Activated effector memory CD4-positive, alpha-beta T cell treated with anti-CD3 and anti-CD28 coated beads, Interleukin-2, amount 50 U/mL, for 16 hours (primary cell): ENCODE data around the gene SAMD11.

Experiments
- DNase-seq: peaks from one replicate; pipeline ENCODE4 v3.0.0-alpha.2; 2020

SAMD11 gene

DNA sequence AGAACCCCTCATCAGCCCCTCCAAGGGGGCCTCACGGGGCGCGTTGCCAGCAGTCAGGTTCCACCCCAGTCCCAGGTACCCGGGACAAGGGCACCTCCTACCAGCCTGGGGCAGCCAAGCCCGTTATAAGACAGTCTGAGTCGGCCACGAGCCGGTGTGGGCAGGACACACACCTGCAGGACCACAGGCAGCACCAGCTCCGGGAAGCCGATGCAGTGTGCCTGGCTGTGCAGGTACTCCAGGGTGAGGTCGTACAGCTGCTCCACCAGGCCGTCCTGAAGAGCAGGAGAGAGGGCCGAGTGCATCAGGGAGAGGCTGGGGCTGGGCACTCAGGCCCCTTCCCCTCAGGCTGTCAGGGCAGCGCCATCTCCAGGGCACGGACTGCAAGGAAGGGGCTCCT lies 24.2 kb downstream of the SAMD11 start:
- DNase-seq: no peak

DNA sequence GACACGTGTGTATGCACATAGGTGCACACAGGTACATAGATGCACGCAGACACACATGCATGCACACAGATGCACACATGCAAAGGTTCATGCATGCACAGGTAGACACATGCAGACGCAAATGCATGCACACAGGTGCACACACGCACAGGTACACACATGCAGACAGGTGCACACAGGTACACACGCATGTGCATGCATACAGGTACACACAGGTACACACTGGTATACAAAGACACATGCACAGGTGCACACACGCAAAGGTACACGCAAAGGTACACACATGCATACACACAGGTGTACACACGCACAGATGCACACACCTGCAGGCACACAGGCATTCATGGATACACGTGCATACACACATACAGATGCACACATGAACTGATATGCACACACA lies 26.5 kb downstream of the SAMD11 start:
- no peak for DNase-seq

GRCh38 chr1:950881-951280 lies 27.2 kb downstream of the SAMD11 start:
- no peak for DNase-seq

DNA sequence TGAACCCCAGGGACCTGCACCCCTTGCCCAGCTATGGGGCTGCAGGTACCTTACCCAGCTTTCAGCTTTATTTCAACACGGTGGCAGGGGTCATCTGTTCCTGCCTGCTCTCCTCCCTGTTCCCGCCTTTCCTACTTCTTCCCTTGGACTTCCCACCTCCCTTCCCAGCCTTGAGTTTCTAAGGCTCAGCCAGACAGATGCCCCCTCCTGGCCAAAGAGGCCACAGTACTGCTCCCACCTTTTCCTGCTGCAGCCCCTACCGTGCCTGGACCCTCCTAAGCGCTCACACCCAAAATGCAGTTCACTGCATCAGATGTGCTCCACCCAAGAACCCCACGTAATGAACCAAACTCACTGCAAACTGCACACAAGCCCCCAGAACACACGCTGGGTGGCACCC lies 27.6 kb downstream of the SAMD11 start:
- no peak for DNase-seq

- no peak for DNase-seq
Observed at GRCh38 chr1:952201-952600, 28.5 kb downstream of the SAMD11 start.

- DNase-seq: no peak
Observed at GRCh38 chr1:952603-953002, 28.9 kb downstream of the SAMD11 start.

DNA sequence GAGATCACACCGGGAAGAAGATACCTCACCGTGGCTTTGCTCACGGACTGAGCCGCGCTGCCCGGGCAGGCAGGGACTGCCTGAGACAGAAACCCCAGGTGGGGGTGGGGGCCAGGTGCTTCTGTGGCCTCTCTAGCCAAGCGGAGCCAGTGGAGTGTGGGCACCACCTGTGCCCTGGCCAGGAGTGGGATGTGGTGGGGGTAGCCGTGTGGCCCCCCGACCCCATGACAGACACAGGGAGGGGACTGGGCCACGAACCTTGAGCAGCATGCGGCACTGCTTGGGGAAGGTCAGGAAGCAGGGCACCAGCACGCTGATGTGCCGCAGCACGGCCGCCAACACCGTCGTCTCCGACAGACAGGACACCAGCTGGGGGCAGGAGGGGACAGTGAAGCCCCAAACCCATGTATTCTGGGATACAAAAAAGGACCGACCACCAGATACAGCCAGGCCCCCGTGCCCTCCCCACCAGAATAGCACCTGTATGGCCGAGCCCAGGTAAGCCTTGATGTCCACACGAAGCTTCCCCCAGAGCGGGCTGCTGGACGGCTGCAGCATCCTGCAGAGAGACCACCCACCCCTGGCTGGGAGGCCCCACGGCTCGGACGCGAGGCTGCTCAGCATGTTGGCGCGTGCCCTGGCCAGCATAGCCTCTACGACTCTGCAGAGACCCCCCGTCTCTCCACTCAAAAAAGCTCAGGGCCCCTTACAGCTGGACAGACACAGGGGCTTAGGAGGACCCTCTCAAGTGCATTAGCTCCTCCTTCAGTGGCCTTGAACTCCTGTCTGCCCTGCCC lies 30.0 kb downstream of the SAMD11 start:
- no peak for DNase-seq

GRCh38 chr1:954927-955326 lies 31.2 kb downstream of the SAMD11 start:
- DNase-seq: no peak

DNA sequence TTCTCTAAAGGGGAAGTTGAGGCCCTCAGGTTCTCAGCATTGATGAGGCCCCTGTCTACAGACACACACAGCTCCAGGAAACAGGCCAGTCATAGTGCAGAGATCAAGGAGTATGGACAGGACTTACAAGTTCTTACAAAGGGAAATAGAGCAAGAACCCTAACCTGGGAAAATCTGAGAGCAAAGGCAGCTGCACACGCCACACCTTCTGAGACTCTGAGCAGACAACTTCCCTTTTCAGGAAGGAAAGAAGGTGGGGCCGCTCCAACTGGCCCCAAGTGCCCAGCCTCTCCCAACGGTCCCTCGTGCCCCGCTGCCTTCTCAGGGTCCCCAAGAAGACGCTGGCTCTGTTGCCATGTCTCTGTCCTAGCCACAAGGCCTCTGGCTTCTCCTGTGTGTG lies 31.8 kb downstream of the SAMD11 start:
- no peak for DNase-seq

- DNase-seq: no peak
Observed at GRCh38 chr1:956636-957035, 32.9 kb downstream of the SAMD11 start.

DNA sequence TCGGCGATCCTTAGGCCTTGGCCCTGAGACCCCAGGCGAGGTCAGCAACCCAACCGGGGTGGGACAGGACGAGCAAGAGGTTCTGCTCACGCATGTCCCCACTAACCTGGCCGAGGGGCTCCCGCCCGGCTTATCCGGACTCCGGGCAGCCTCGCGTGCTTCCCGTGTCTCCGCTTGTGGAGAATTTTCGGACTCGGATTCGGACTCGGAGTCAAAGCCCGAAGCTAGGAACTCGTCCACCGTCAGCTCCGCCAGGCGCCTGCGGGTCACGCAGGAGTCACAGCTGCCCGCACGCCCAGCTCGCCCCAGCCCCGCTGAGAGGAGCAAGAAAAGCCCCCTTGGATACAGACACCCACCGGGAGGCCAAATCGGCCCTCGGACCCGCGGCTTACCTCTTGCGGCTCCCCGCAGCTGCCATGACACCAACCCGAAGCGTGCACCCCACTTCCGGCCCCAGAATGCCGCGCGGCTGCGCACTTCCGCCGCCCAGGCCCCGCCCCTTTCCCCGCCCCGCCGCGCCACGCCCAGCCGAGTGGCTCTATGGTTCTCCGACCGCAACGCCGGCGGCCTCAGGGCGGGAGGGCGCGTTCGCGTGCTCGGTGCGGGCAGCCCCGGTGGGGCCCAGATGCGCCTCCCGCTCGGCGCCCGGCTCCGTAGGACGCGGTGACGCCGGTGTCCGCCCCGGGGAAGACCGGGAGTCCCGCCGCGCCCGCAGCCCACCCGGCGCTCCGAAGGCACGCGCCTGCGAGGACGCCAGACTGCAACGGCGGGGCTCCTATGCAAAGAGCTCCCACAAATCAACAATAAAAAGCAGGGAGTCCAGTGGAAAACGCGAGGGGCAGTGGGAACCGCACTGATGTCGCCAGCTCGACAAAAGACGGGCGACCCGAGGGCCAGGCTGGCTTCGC lies 35.4 kb downstream of the SAMD11 start, which contains the start of gene NOC2L:
TSS of gene NOC2L (minus strand) at position 434 of the 908 bp plus-strand sequence. CDS start at position 418, 16 bp downstream.
- peak; percentile 98 for DNase-seq

DNA sequence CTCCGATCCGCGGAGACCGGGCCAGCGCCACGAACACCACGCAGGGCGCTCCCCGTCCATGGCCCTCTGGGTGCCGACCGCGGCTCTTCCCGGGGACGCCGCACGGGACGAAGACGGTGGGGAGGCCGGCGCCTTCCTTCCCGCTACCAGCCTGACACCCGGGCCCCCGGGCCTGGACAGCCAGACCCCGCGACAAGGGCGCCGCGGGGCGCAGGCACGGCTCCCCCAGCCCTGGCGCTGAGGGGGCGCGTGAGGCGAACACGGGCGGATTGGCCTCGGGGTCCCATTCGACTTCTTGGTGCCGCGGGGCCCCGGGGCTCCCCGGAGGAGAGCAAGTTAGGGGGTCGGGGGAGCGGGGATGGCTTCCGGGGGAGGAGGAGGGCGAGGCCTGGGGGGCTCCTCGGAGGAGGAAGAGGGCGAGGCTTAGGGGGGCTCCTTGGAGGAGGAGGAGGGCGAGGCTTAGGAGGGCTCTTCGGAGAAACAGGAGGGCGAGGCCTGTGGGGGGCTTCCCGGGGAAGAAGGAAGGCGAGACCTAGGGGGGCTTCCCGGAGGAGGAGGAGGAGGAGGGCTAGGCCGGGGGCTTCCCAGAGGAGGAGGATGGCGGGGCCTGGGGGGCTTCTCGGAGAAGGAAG lies 36.1 kb downstream of the SAMD11 start:
- DNase-seq: peak; percentile 73

DNA sequence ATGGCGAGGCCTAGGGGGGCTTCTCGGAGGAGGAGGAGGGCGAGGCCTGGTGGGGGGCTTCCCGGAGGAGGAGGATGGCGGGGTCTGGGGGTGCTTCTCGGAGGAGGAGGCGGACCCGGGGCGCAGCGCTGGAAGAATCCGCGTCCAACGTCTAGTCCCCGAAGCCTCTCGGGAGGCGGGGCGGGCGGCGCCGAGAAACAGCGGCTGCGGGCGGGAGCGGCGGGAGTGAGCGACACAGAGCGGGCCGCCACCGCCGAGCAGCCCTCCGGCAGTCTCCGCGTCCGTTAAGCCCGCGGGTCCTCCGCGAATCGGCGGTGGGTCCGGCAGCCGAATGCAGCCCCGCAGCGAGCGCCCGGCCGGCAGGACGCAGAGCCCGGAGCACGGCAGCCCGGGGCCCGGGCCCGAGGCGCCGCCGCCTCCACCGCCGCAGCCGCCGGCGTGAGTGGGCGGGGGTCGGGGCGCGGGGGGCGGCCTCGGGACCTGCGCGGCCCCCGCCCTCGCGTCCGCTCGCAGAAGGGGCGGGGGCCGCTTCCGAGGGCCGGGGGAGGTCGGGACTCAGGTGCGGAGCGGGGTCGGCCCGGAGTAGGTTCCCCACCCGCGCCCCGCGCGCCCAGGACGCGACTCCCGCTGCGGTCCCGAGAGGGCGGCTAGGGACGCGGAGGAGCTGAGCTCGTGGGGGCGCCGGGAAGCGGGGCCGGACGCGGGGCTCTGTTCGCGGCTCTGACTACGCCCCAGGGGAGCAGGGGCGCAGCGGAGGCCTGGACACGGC lies 36.8 kb downstream of the SAMD11 start, which contains the start of gene KLHL17:
TSS of gene KLHL17 (plus strand) at position 222 of the 769 bp plus-strand sequence. CDS start at position 332, 110 bp downstream.
- peak; percentile 94 for DNase-seq

DNA sequence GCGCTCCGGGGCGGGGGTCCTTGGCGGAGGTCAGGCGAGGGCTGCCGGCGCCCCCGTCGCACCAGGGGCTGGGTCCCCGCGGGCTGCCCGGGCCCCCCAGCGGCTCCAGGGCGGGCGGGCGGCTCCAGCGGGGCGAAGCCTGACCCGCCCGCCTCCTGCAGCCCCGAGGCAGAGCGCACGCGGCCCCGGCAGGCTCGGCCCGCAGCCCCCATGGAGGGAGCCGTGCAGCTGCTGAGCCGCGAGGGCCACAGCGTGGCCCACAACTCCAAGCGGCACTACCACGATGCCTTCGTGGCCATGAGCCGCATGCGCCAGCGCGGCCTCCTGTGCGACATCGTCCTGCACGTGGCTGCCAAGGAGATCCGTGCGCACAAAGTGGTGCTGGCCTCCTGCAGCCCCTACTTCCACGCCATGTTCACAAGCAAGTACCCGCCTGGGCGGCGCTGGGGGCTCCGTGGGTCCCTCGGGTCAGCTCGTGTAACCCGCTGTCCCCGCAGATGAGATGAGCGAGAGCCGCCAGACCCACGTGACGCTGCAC lies 37.5 kb downstream of the SAMD11 start:
- DNase-seq: no peak

DNA sequence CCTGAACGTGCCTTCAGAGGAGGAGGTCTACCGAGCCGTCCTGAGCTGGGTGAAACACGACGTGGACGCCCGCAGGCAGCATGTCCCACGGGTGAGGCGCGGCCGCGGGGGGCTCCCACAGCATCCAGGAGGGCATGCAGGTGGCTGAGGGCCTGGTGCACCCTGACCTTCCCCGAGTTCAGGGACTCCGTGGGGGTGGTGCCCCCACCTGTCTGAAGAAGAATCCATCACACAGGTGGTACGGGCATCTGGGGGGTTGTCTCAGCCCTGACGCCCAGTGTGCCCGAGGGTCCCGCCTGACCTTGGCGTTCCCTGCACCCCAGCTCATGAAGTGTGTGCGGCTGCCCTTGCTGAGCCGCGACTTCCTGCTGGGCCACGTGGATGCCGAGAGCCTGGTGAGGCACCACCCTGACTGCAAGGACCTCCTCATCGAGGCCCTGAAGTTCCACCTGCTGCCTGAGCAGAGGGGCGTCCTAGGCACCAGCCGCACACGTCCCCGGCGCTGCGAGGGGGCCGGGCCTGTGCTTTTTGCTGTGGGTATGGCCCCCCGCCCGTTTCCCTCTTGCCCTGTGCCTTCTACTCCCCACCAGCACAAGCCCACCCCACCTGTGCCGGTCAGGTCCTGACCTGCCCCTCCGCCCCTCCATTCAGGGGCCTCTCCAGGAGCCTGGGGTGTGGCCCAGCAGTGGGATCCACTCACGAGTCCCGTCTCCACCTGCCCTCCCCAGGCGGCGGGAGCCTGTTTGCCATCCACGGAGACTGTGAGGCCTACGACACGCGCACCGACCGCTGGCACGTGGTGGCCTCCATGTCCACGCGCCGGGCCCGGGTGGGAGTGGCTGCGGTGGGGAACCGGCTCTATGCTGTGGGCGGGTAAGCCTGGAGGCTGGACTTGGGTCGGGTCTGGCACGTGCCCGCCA lies 38.9 kb downstream of the SAMD11 start:
- no peak for DNase-seq

GRCh38 chr1:963301-963651 lies 39.6 kb downstream of the SAMD11 start:
- no peak for DNase-seq

DNA sequence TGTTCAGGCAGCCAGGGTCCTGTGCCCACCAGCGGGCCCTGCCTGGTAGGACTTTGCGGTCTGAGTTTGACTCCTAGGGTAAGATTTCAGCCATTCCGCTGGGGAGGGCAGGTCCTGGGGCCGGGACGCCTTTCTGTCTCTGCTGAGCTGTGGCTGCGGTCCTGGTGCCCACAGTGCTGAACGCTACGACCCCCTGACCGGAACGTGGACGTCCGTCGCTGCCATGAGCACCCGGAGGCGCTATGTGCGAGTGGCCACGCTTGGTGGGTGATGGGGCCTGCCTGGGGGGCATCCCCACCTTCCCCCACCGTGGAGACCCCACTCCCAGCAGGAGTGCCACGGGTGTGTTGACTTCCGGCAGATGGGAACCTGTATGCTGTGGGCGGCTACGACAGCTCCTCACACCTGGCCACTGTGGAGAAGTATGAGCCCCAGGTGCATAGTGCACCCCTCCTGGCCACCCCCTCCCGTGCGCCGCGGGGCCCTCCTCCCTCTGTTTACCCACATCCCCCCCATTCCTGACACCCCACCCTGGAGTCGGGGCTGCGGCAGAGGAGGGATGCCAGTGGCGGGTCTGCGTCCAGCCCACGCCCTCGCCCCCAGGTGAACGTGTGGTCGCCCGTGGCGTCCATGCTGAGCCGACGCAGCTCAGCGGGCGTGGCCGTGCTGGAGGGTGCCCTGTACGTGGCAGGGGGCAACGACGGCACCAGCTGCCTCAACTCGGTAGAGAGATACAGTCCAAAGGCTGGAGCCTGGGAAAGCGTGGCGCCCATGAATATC lies 40.2 kb downstream of the SAMD11 start:
- no peak for DNase-seq

DNA sequence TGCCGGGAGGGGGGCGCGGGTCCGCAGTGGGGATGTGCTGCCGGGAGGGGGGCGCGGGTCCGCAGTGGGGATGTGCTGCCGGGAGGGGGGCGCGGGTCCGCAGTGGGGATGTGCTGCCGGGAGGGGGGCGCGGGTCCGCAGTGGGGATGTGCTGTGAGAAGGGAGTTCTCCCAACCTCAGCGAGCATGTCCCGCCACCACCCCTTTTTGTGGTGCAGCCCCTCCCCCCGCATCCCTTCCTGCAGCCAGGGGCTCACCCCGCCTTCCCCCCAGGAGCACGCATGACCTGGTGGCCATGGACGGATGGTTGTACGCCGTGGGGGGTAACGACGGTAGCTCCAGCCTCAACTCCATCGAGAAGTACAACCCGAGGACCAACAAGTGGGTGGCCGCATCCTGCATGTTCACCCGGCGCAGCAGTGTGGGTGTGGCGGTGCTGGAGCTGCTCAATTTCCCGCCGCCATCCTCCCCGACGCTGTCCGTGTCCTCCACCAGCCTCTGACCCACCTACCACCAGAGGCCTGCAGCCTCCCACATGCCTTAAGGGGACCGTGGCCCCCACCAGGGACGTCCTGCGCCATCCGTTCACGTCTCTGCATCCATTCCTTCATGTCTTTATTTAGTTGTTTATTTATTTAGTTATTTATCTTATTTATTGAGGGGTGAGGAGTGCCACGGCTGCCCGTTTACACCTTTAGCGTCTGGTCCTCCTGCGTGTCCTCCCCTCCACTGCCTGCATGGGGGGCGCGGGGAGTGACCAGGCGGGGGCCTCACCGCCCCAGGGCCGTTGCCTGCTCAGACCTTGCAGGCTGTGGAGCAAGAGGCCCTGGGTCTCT lies 41.2 kb downstream of the SAMD11 start:
- no peak for DNase-seq

DNA sequence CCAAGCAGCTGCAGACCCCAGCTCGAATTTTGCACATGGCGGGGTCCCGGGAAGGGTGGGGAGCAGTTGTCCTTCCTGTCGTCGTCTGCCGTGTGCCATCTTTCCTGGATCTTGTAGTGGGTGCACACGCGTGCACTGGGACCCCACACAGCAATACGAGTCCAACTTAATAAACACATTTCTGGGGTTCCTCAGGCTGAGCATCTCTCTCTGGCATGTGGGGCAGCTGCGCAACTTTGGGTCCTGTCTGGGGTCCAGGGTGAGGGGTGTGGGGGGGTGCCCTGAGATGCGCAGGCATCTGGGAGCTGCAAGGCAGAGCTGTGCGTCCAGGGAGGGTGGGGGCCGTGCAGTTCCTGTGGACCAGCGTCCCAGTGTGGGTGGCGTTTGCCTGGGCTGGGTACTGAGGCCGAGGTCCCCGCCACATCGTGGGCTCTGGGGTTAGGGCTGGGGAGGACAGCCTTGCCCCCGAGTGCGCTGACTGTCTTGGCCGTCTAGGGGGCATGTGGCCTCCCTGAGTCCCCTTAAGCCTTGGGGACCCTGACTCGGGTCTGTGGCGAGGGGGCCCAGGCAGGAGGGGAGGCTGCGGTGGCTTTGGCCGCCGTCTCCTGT lies 41.9 kb downstream of the SAMD11 start:
- DNase-seq: no peak
